ENCODE measurements around the gene NSL1.
"Not testable (repeated sequence)": the region's sequence is repeated elsewhere in the genome, so short reads cannot be mapped to it uniquely, and the experiment has no call there.

NSL1 gene

GRCh38 chr1:212769459-212770167 is 22.0 kb downstream of the NSL1 start:
- no peak for DNase-seq (ENCODE audit: low spot score)

GRCh38 chr1:212766825-212767224 is 24.8 kb downstream of the NSL1 start:
- not testable (repeated sequence) for DNase-seq (ENCODE audit: low spot score)

More at GRCh38 chr1:212769459-212770167, 22.0 kb downstream of the NSL1 start:
- no peak for TF ChIP-seq CTCF (IDR thresholded peaks at IDR 0.05; ENCODE audit: extremely low read depth, missing control alignments)

GRCh38 chr1:212764718-212765281 is 26.8 kb downstream of the NSL1 start:
- DNase-seq (ENCODE audit: low spot score), result not testable (repeated sequence)

- DNase-seq (ENCODE audit: low spot score), result no peak
- no peak for TF ChIP-seq CTCF (IDR thresholded peaks at IDR 0.05; ENCODE audit: extremely low read depth, missing control alignments)
Observed at GRCh38 chr1:212762839-212763238, 28.7 kb downstream of the NSL1 start.

GRCh38 chr1:212762234-212762633 is 29.3 kb downstream of the NSL1 start:
- no peak for DNase-seq (ENCODE audit: low spot score)

GRCh38 chr1:212760126-212760823 is 31.3 kb downstream of the NSL1 start:
- DNase-seq (ENCODE audit: low spot score), result peak; percentile 34
- peak; percentile 48 for TF ChIP-seq CTCF (IDR thresholded peaks at IDR 0.05; ENCODE audit: extremely low read depth, missing control alignments)

More at GRCh38 chr1:212762234-212762633, 29.3 kb downstream of the NSL1 start:
- TF ChIP-seq CTCF (IDR thresholded peaks at IDR 0.05; ENCODE audit: extremely low read depth, missing control alignments), result no peak

GRCh38 chr1:212759683-212760082 is 31.9 kb downstream of the NSL1 start:
- no peak for TF ChIP-seq CTCF (IDR thresholded peaks at IDR 0.05; ENCODE audit: extremely low read depth, missing control alignments)
- DNase-seq (ENCODE audit: low spot score), result no peak

- no peak for DNase-seq (ENCODE audit: low spot score)
- TF ChIP-seq CTCF (IDR thresholded peaks at IDR 0.05; ENCODE audit: extremely low read depth, missing control alignments), result no peak
Observed at GRCh38 chr1:212754680-212755079, 36.9 kb downstream of the NSL1 start.

All from GM20000 (cell line).